Cardiac fibroblast (primary cell): Measurements from ENCODE around the gene DNAJC25.

Source experiments
- DNase-seq, 2 donors: peaks; one replicate each; pipeline versions ENCODE4 v3.0.0 to v3.0.0-alpha.2; 2010; ENCODE audit warnings: low read depth in 2 of 2
- H3K4me3 ChIP-seq, 2 donors: replicated peaks in 1 of 2; 1 replicate in 1 of 2; 2 replicates in 1 of 2; pipeline ENCODE4 v1.5.1; 2011; ENCODE audit warnings: low read depth in 2 of 2, low read length in 2 of 2, mild to moderate bottlenecking in 2 of 2, moderate library complexity in 1 of 2
- CTCF ChIP-seq: IDR thresholded peaks from one replicate; pipeline ENCODE4 v1.5.1; 2011; ENCODE audit warnings: low read depth, mild to moderate bottlenecking, low read length, inconsistent platforms

The DNAJC25 gene

GRCh38 chr9:111633389-111633736, 2.2 kb downstream of the DNAJC25 start:
- H3K4me3 ChIP-seq, result no peak overlapping the region
- DNase-seq, result no peak
- TF ChIP-seq CTCF, result no peak

GRCh38 chr9:111634860-111635259, 3.7 kb downstream of the DNAJC25 start:
- no peak overlapping the region for H3K4me3 ChIP-seq
- TF ChIP-seq CTCF, result no peak
- DNase-seq, result no peak

DNA sequence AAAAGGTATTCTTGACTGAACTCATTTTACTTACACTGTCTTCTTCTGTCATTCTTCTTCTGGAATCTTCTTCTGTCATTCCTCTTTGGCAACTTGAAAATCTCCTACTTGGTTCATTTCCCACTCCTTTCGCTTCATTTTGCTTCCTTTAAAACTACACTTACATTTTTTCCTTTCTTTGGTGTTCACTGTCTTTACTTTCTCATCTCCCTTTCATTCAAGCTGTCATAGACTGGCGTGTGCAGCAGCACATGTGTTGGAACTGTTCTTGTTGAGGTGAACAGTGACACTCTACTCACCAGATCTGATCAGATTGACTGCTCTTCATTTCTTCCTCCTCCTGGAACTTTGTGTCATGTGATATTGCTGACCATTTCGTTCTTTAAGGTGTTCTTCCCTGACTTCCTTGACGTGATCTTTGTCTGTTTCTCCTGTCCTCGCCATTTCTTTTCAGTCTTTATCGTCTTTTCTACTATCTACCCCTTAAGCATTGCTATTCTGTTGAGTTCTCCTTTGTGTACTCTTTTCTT, 6.4 kb downstream of the DNAJC25 start:
- no peak for DNase-seq
- H3K4me3 ChIP-seq, result no peak overlapping the region
- TF ChIP-seq CTCF, result no peak

DNA sequence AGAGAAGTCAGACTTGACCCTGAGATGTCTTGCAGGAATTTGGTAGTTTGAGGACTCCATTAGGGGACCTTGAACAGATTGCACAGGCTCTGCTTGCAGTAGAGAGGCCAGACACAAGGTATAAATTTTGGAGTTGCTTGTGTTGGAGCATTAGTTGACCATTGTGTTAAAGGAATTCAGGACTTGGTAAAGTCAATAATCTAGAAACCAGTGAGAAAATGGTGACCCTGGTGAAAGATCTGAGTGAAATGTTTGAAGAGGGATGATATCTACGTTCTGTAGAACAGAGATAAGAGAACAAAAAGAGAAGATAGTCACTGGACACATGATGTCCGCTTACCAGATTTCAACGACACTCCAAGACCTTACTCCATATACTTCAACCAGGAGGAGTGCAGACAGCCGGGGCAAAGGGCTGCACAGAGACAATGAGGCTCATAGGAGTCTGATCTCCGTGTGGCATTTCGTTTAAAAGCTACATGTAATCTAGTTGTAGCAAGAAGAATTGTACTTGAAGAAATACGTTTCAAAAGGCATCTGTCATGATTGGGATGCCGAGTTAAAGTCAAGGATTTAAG, 13.2 kb downstream of the DNAJC25 start:
- no peak for TF ChIP-seq CTCF
- H3K4me3 ChIP-seq, result no peak overlapping the region
- DNase-seq, result no peak

DNA sequence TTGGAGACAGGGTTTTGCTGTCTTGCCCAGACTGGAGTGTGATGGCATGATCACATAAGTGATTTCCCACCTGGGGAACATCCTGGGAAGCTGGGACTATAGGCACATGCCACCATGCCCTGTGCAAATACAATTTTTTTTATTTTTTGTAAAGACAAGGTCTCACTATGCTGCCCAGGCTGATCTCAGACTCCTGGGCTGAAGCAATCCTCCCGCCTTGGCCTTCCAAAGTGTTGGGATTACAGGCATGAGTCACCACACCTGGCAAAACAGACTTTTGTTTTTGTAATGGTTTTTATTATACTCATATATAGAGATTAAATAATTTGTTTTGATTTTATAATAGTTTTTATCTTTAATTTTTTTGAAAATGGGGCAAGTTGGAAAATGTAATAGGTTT, 14.7 kb downstream of the DNAJC25 start:
- peak in 1 of 2 donors; percentile 48 for DNase-seq
- H3K4me3 ChIP-seq, result no peak overlapping the region
- no peak for TF ChIP-seq CTCF

- no peak for TF ChIP-seq CTCF
- no peak for DNase-seq
These were observed 15.3 kb downstream of the DNAJC25 start for GRCh38 chr9:111646417-111646816.

DNA sequence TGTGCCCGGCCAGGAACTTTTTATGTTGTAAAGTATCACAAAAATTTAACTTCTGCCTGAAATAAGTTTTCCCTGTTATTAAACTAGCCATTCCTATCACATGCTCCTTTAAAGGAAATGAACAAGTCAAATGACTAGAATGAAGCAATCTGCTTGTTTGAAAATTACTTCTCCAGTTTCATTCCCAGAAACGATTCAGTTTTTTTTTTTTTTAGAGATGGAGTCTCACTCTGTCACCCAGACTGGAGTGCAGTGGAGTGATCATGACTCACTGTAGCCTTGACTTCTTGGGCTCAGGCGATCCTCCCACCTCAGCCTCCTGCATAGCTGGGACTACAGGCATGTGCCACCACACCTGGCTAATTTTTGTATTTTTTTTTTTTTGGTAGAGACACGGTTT, 16.9 kb downstream of the DNAJC25 start:
- no peak overlapping the region for H3K4me3 ChIP-seq
- TF ChIP-seq CTCF, result no peak
- peak; percentile 43 to 49 for DNase-seq

More at GRCh38 chr9:111646417-111646816, 15.3 kb downstream of the DNAJC25 start:
- H3K4me3 ChIP-seq, result no peak overlapping the region
